Thoracic aorta endothelial cell (primary cell): ENCODE measurements around the gene MRE11. TPM values are rescaled to one million over a fixed set of nuclear protein-coding genes. Genes with fewer than 3 reads are reported as not detected.
A peak's percentile ranks its signal among the peaks of the same experiment; 100 is the strongest.

ENCODE experiments used
- small RNA-seq: library from RNA; depleted of rRNA; stranded (forward); fragments of <200 nt; gene quantifications from one replicate; pipeline ENCODE3, GENCODE V24; 2012
- total RNA-seq: library from RNA; depleted of rRNA; stranded (reverse); fragments of >200 nt; gene quantifications from 2 replicates; pipeline ENCODE4 v1.2.3, GENCODE V29; 2012

MRE11 gene
- total RNA-seq = 25.7 and 38.6 TPM in 2 replicates

DNA sequence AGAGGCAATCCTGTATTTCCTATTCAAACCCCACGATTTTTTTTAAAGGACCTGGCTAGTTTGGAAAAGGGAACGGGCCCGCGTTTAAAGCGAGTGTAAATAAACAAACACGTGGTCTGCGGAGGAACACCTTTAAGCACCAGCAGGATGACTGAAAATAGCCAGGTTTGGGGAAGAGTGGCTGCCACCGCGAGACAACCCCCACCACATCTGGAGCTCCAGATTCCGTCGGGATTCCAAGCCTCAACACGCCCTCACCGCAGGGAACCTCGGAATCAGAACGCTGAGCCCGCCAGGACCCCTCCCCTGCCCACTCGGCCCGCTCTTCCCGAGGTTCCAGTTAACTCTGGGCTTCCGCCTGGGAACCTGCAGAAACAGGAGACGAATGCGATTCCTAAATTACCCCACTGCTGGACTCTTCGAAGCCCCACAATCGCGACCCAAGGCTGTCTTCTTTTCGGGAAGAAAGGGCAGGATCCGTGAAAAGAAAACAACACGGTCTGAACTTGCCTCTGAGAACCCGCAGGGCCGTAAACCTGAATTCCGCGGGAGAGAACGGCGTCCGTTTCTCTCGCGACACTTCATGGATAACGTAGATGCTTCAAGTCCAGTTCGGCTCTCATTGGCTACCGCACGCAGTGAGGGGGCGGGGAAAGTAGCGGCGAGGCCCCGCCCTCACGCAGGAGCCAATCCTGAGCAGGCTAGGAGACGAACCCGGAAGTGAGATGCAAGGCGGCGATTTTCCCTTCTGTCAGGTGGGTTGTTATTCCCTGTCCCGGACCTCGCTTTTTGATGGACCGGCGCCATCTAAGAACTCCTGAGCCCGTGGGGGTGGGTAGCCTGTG, at the start of gene MRE11, which contains the start of gene ANKRD49:
Gene MRE11, minus strand, starts transcription at position 564 of the 845 bp plus-strand sequence. CDS start 1,043 bp downstream, outside the sequence.
Gene ANKRD49, plus strand, starts transcription at position 704 of the 845 bp plus-strand sequence. CDS start 2,710 bp downstream, outside the sequence.

DNA sequence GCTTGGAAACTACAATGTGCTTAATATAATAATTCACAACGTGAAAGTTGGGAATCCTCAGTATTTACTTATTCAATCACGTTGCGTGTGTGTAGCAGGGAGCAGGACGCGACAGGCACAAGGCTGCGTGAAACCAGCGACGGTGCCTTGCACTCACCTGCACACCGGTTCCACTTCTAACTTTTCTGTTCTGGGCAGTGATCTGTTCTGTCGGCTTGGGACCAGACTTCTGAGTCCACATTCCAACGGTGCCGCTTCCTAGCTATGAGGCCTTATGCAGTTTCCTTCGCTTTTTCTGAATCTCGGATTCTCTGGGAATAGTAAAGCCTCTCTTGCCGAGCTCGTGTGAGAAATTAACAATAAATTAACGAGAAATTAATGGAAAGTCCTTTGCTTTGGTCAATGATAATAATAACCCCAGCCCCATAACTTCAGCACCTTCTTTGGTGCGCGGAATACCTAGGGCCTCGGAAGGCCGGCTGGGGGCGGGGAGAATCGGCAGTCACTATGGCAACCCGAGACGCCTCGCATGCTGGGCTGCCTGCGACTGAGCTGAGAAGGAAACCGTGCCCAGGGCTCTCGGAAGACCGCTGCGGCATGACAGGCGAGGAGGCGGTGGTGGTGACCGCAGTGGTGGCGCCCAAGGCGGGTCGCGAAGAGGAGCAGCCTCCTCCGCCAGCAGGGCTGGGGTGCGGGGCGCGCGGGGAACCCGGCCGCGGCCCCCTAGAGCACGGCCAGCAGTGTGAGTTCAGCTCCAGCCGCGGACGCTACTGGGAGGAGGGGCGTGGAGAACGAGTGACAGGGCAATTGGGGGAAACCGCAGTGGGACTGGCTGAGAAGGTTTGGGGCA, 18.5 kb upstream of the MRE11 start, which contains the start of gene C11orf97:
Gene C11orf97, plus strand, starts transcription at position 530 of the 850 bp plus-strand sequence. Its CDS starts 68 bp downstream, at position 598.

DNA sequence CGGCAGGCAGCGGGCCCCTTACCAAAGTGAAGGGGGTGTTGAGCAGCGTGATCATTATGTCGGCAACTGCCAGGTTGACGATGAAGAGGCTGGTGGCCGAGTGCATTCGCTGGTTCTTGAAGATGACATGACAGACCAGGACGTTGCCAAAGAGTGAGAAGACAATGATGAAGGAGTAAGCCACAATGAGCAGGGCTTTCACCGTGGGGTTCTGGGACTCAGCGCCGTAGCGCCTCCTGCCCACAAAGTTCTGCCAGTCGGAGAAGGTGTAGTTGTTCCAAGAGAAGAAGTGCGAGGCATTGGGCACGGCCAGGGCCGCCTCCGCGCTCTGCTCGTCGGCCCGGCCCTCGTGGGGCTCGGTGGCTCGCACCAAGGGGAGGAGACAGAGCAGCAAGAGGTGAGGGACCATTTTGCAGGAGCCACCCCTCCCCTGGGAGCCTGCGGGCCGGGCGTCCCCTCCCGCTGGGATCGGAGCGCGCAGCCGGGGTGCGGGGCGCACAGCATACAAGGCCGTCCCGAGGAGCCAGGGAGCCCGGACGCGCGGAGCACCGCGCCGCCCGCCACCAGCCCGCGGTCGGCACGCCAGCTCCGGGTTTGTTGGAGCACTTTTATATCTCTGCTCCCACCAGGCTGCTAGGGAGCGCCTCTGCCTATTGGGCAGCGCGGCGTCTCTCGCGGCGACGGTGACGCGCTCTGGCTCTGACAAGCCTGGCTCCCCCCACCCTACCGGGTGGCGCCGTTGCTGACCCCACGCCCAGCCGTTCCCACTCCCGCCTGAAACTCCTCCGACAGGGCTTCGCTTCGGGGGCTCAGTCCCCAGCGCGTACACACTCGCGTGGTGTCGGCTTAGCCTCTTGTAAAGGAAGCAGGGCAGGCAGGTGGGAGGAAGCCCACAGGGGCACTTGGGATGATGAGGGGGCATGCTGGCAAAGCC, 92.5 kb downstream of the MRE11 start, which contains the start of gene GPR83:
Gene GPR83, minus strand, starts transcription at position 581 of the 934 bp plus-strand sequence. Its CDS starts 172 bp downstream, at position 409.

Small RNA genes lying within 50 kb of the gene (small RNA-seq; reads per million reads assigned to genes)
- gene MIR548L = 2.1 reads per million, percentile 51 among the genes with 10 or more reads in this experiment

Other genes starting within 250 kb of the MRE11 start
- not detected in 2 replicates for gene IZUMO1R, start 189.3 kb downstream of the MRE11 start, total RNA-seq
- not detected in 2 replicates for gene GPR83, start 92.4 kb downstream of the MRE11 start, total RNA-seq
- 13.1 and 13.2 TPM in 2 replicates for gene ANKRD49, start 140 bp upstream of the MRE11 start, total RNA-seq
- gene C11orf97, start 18.6 kb upstream of the MRE11 start, total RNA-seq = not detected in 2 replicates
- gene FUT4, start 50.1 kb upstream of the MRE11 start, total RNA-seq = 8.0 and 8.4 TPM in 2 replicates
- gene PIWIL4, start 73.5 kb upstream of the MRE11 start, total RNA-seq = 0.66 and 0.79 TPM in 2 replicates